ENCODE data around the gene EIF4G2.

GRCh38 chr11:10828402-10828801, 19.7 kb upstream of the EIF4G2 start:
- TF ChIP-seq EZH2phosphoT487 (IDR thresholded peaks at IDR 0.05; ENCODE audit: low read depth, severe bottlenecking, unreplicated experiment) (no peak), CTCF (IDR thresholded peaks at IDR 0.05; ENCODE audit: poor library complexity) (no peak)
